Mucosa of stomach (tissue), 1 donor: ENCODE measurements around the gene COPS6.
"Not testable (repeated sequence)": the region's sequence is repeated elsewhere in the genome, so short reads cannot be mapped to it uniquely, and the experiment has no call there.

Experiments used
- H3K27me3 ChIP-seq: one replicate; pipeline ENCODE4 v1.7.0; 2013; ENCODE audit warnings: mild to moderate bottlenecking, low read length; ENCODE audit not compliant: control insufficient read depth, insufficient read depth
- H3K36me3 ChIP-seq: one replicate; pipeline ENCODE4 v1.7.0; 2013; ENCODE audit warnings: low read length; ENCODE audit not compliant: control insufficient read depth, insufficient read depth
- H3K4me1 ChIP-seq: one replicate; pipeline ENCODE4 v1.7.0; 2013; ENCODE audit warnings: mild to moderate bottlenecking, low read length; ENCODE audit not compliant: control insufficient read depth, insufficient read depth
- H3K4me3 ChIP-seq: one replicate; pipeline ENCODE4 v1.7.0; 2013; ENCODE audit warnings: low read length
- H3K9ac ChIP-seq: one replicate; pipeline ENCODE4 v1.7.0; 2013; ENCODE audit warnings: mild to moderate bottlenecking, low read length, moderate library complexity
- H3K9me3 ChIP-seq: one replicate; pipeline ENCODE4 v1.7.0; 2013; ENCODE audit warnings: mild to moderate bottlenecking, low read length, moderate library complexity; ENCODE audit not compliant: control insufficient read depth
- donor health status: Pancreatic carcinoma.

The COPS6 gene

GRCh38 chr7:100126931-100127865 lies 38.4 kb downstream of the COPS6 start, which contains the start of gene MBLAC1:
TSS of gene MBLAC1 (plus strand) at chr7:100126967. CDS start at chr7:100127396, 429 bp downstream.
- H3K9me3 ChIP-seq, result no peaks in the 10 kb centered on the region
- H3K4me3 ChIP-seq, result peak within 1 kb of the TSS; percentile 91

GRCh38 chr7:100127866-100128636 lies 39.3 kb downstream of the COPS6 start:
- Histone ChIP-seq H3K4me3 (peak overlapping the region; percentile 91), H3K9ac (peak overlapping the region; percentile 96), H3K27me3 (no peaks in the 10 kb centered on the region), H3K36me3 (no peaks in the 10 kb centered on the region), H3K4me1 (peaks cover 38% of the 10 kb centered on the region), H3K9me3 (no peaks in the 10 kb centered on the region)

More at GRCh38 chr7:100126931-100127865, 38.4 kb downstream of the COPS6 start, which contains the start of gene MBLAC1:
- Histone ChIP-seq H3K36me3 (no peaks in the 10 kb centered on the region), H3K9ac (peak within 1 kb of the TSS; percentile 96), H3K4me1 (peaks cover 41% of the 10 kb centered on the region), H3K27me3 (no peaks in the 10 kb centered on the region)

- Histone ChIP-seq H3K4me1 (peaks cover 38% of the 10 kb centered on the region), H3K9me3 (no peaks in the 10 kb centered on the region), H3K36me3 (no peaks in the 10 kb centered on the region), H3K4me3 (no peak overlapping the region), H3K27me3 (no peaks in the 10 kb centered on the region), H3K9ac (no peak overlapping the region)
Measured at GRCh38 chr7:100128637-100128963, 39.8 kb downstream of the COPS6 start.

GRCh38 chr7:100130220-100130607 lies 41.4 kb downstream of the COPS6 start:
- H3K4me3 ChIP-seq, H3K36me3 ChIP-seq, H3K9me3 ChIP-seq, H3K9ac ChIP-seq, H3K27me3 ChIP-seq: not testable (repeated sequence)
- H3K4me1 ChIP-seq, result peaks cover 27% of the 10 kb centered on the region

GRCh38 chr7:100130608-100131453 lies 42.1 kb downstream of the COPS6 start:
- H3K36me3 ChIP-seq, result no peaks in the 10 kb centered on the region
- peaks cover 21% of the 10 kb centered on the region for H3K4me1 ChIP-seq
- H3K9me3 ChIP-seq, result no peaks in the 10 kb centered on the region
- H3K27me3 ChIP-seq, result no peaks in the 10 kb centered on the region
- no peak overlapping the region for H3K4me3 ChIP-seq
- peak overlapping the region; percentile 47 for H3K9ac ChIP-seq

GRCh38 chr7:100132126-100132525 lies 43.4 kb downstream of the COPS6 start:
- Histone ChIP-seq H3K9ac (no peak overlapping the region), H3K36me3 (no peaks in the 10 kb centered on the region)

GRCh38 chr7:100132697-100133151 lies 44.0 kb downstream of the COPS6 start:
- Histone ChIP-seq H3K4me3 (no peak overlapping the region), H3K9me3 (no peaks in the 10 kb centered on the region), H3K36me3 (no peaks in the 10 kb centered on the region), H3K4me1 (peaks cover 14% of the 10 kb centered on the region), H3K9ac (no peak overlapping the region), H3K27me3 (no peaks in the 10 kb centered on the region)

More at GRCh38 chr7:100132126-100132525, 43.4 kb downstream of the COPS6 start:
- Histone ChIP-seq H3K9me3 (no peaks in the 10 kb centered on the region), H3K4me1 (peaks cover 15% of the 10 kb centered on the region), H3K27me3 (no peaks in the 10 kb centered on the region), H3K4me3 (no peak overlapping the region)

- Histone ChIP-seq H3K36me3 (no peaks in the 10 kb centered on the region), H3K9ac (no peak overlapping the region), H3K9me3 (no peaks in the 10 kb centered on the region), H3K4me1 (peaks cover 21% of the 10 kb centered on the region), H3K27me3 (no peaks in the 10 kb centered on the region), H3K4me3 (no peak overlapping the region)
Measured at GRCh38 chr7:100137851-100138760, 49.3 kb downstream of the COPS6 start.

GRCh38 chr7:100141555-100141949 lies 52.8 kb downstream of the COPS6 start:
- no peaks in the 10 kb centered on the region for H3K27me3 ChIP-seq
- no peaks in the 10 kb centered on the region for H3K9me3 ChIP-seq
- no peak overlapping the region for H3K4me3 ChIP-seq
- H3K4me1 ChIP-seq, result peaks cover 21% of the 10 kb centered on the region
- no peaks in the 10 kb centered on the region for H3K36me3 ChIP-seq
- no peak overlapping the region for H3K9ac ChIP-seq
